HepG2 (cell line): ENCODE measurements around the gene KANSL1. TPM values are rescaled to one million over a fixed set of nuclear protein-coding genes. Genes with fewer than 3 reads are reported as not detected.
A peak's percentile ranks its signal among the peaks of the same experiment; 100 is the strongest.

Experiments
- ATAC-seq: fragments of 200-7000 bp; cut with Tn5 transposase; 3 replicates; pipeline ENCODE4 v1.9.1; 2020; ENCODE audit warnings: mild to moderate bottlenecking, moderate library complexity
- BruUV-seq: library from RNA; stranded (reverse); fragments of 400-500 nt; replicated peaks from 2 replicates; lab custom pipeline; 2021; lab: Mats Ljungman, UMichigan
- CTCF ChIA-PET: fragments of 300-600 bp; formaldehyde crosslinking; extraction: SDS; loops from one replicate; lab custom pipeline; 2021; ENCODE audit warnings: low total read pairs, inconsistent platforms, low intra/inter-chr PET ratio; lab: Yijun Ruan, JAX
- POLR2A ChIA-PET: fragments of 350-600 bp; sonication (Branson Sonifier 250); formaldehyde crosslinking; loops from one replicate; lab custom pipeline; 2020; ENCODE audit warnings: antibody characterized with exemption, inconsistent platforms; lab: Yijun Ruan, JAX
- DNase-seq: peaks from one replicate; pipeline ENCODE4 v3.0.0-alpha.2; 2015; ENCODE audit warnings: low spot score
- FAIRE-seq: peaks from 3 replicates; lab custom pipeline; 2011; peaks lifted over from hg19 to GRCh38; lab: Jason Lieb, UNC
- H2AFZ ChIP-seq: one replicate; pipeline ENCODE4 v1.6.1; 2011; ENCODE audit warnings: low read length, inconsistent platforms
- H3K27ac ChIP-seq: fragments of 300-600 bp; 3 replicates; pipeline ENCODE4 v1.8.0; 2011; ENCODE audit warnings: mixed run types, mild to moderate bottlenecking, mixed read lengths, low read length, inconsistent platforms; ENCODE audit not compliant: insufficient read depth; ENCODE audit errors: extremely low read length
- H3K27me3 ChIP-seq, 2 experiments: fragments of 200-600 bp in 1 of 2; 2 replicates in 1 of 2; 3 replicates in 1 of 2; pipeline versions ENCODE4 v1.6.0 to v1.8.0; 2011; ENCODE audit warnings: low read length in 2 of 2, mild to moderate bottlenecking in 2 of 2, moderate library complexity in 2 of 2, inconsistent platforms in 1 of 2; ENCODE audit not compliant: insufficient read depth in 2 of 2, control insufficient read depth in 1 of 2
- H3K36me3 ChIP-seq, 2 experiments: fragments of 200-600 bp in 1 of 2; replicated peaks in 1 of 2; 2 replicates in 1 of 2; 3 replicates in 1 of 2; pipeline versions ENCODE4 v1.5.1 to v1.8.0; 2011; ENCODE audit warnings: low read length in 2 of 2, inconsistent platforms in 1 of 2; ENCODE audit not compliant: insufficient read depth in 2 of 2, control insufficient read depth in 1 of 2
- H3K4me1 ChIP-seq: 2 replicates; pipeline ENCODE4 v1.5.1; 2012; ENCODE audit warnings: low read length, inconsistent platforms; ENCODE audit not compliant: insufficient read depth
- H3K4me2 ChIP-seq: 2 replicates; pipeline ENCODE4 v1.6.0; 2011; ENCODE audit warnings: low read depth, low read length, inconsistent platforms
- H3K4me3 ChIP-seq, 3 experiments: fragments of 200-600 bp in 1 of 3; sonication (generic), shearing (Covaris generic) in 1 of 3; replicated peaks in 1 of 3; 2 replicates each; pipeline ENCODE4 v1.5.1; 2011 to 2016; ENCODE audit warnings: low read length in 3 of 3, inconsistent platforms in 2 of 3, low read depth in 2 of 3, mild to moderate bottlenecking in 2 of 3, control low read depth in 1 of 3, mixed read lengths in 1 of 3; ENCODE audit not compliant: insufficient read depth in 1 of 3
- H3K79me2 ChIP-seq: one replicate; pipeline ENCODE4 v1.6.1; 2011; ENCODE audit warnings: low read length, inconsistent platforms; ENCODE audit not compliant: insufficient read depth
- H3K9ac ChIP-seq: 2 replicates; pipeline ENCODE4 v1.6.0; 2011; ENCODE audit warnings: mild to moderate bottlenecking, low read depth, low read length, inconsistent platforms; ENCODE audit not compliant: insufficient read depth
- H3K9me3 ChIP-seq: 2 replicates; pipeline ENCODE4 v1.5.1; 2012; ENCODE audit warnings: mild to moderate bottlenecking, low read length
- H4K20me1 ChIP-seq: 2 replicates; pipeline ENCODE4 v1.6.0; 2011; ENCODE audit warnings: inconsistent platforms, mild to moderate bottlenecking, low read length, moderate library complexity; ENCODE audit not compliant: insufficient read depth
- ARNT2 ChIP-seq: sonication (generic); formaldehyde crosslinking; IDR thresholded peaks from 2 replicates; pipeline ENCODE4 v1.8.0; 2022; ENCODE audit warnings: mild to moderate bottlenecking, low read depth, missing genetic modification reagents, moderate library complexity
- CEBPB ChIP-seq: IDR thresholded peaks from 2 replicates; pipeline ENCODE4 v1.6.1; 2011; ENCODE audit warnings: low read depth, low read length, improper control_type of control experiment, borderline replicate concordance
- DMAP1 ChIP-seq: IDR thresholded peaks from 2 replicates; pipeline ENCODE4 v1.6.1; 2016
- HNRNPK ChIP-seq: fragments of 200-400 bp; formaldehyde crosslinking; IDR thresholded peaks from 2 replicates; pipeline ENCODE4 v1.6.1; 2018; ENCODE audit warnings: low read length, low read depth, moderate library complexity, mild to moderate bottlenecking; ENCODE audit not compliant: poor library complexity, severe bottlenecking
- KDM1A ChIP-seq: IDR thresholded peaks from 2 replicates; pipeline ENCODE4 v1.6.1; 2016; ENCODE audit warnings: missing compliant biosample characterization
- MYNN ChIP-seq: sonication (generic); formaldehyde crosslinking; IDR thresholded peaks from 2 replicates; pipeline ENCODE4 v1.4.0; 2020; ENCODE audit warnings: mild to moderate bottlenecking, low read depth, missing genetic modification reagents
- PPARG ChIP-seq: conservative IDR thresholded peaks from 2 replicates; pipeline ENCODE4 v1.6.1; 2016; ENCODE audit warnings: missing biosample characterization, missing genetic modification reagents
- SMARCC2 ChIP-seq: fragments of 450-650 bp; IDR thresholded peaks from 2 replicates; pipeline ENCODE4 v1.6.1; 2017; ENCODE audit warnings: antibody characterized with exemption, mild to moderate bottlenecking
- ZBTB1 ChIP-seq: sonication (generic); formaldehyde crosslinking; IDR thresholded peaks from 2 replicates; pipeline ENCODE4 v1.4.0; 2020; ENCODE audit warnings: missing genetic modification reagents, borderline replicate concordance
- ZFP41 ChIP-seq: sonication (generic); formaldehyde crosslinking; IDR thresholded peaks from 2 replicates; pipeline ENCODE4 v1.4.0; 2020; ENCODE audit warnings: mild to moderate bottlenecking, missing genetic modification reagents, borderline replicate concordance
- ZNF382 ChIP-seq: sonication (generic); formaldehyde crosslinking; IDR thresholded peaks from 2 replicates; pipeline ENCODE4 v1.5.0; 2020; ENCODE audit warnings: missing genetic modification reagents, mild to moderate bottlenecking, borderline replicate concordance
- ZNF562 ChIP-seq: sonication (generic); formaldehyde crosslinking; IDR thresholded peaks from 2 replicates; pipeline ENCODE4 v1.8.0; 2022; ENCODE audit warnings: missing genetic modification reagents, borderline replicate concordance
- ZNF713 ChIP-seq: sonication (generic); formaldehyde crosslinking; IDR thresholded peaks from 2 replicates; pipeline ENCODE4 v1.4.0; 2020; ENCODE audit warnings: mild to moderate bottlenecking, missing genetic modification reagents
- ZSCAN25 ChIP-seq: sonication (generic); formaldehyde crosslinking; IDR thresholded peaks from 2 replicates; pipeline ENCODE4 v1.8.0; 2022; ENCODE audit warnings: mild to moderate bottlenecking, missing genetic modification reagents
- WGBS: methylation state at CpG from one replicate; pipeline ENCODE4 v1.1.6; 2017; ENCODE audit warnings: low lambda C conversion rate; 5-methylcytosine and 5-hydroxymethylcytosine counted together
- in situ Hi-C: cut with HindIII; loops from 2 replicates; pipeline ENCODE4 v1.10.0; 2017; ENCODE audit warnings: low pct_unique_long_range_greater_than_20kb; ENCODE audit not compliant: extremely low pct_ligation_motif_present
- intact Hi-C: fragments of 100-400 bp; cut with micrococcal nuclease; formaldehyde crosslinking; loops from one replicate; pipeline ENCODE4 v1.10.0; 2022; ENCODE audit not compliant: unreplicated experiment
- polyA plus RNA-seq, 8 experiments: library from polyadenylated mRNA; depleted of rRNA in 3 of 8; stranded (reverse) in 7 of 8; unstranded in 1 of 8; fragments of >200 nt; fragmentation: Illumina TruSeq in 4 of 8; extraction: Trizol in 4 of 8; gene quantifications; 2 replicates each; pipeline versions ENCODE4 v1.2.1 to v1.2.3, GENCODE V29; 2011 to 2016; ENCODE audit warnings: low read depth in 4 of 8, missing spikeins in 1 of 8, mixed read lengths in 1 of 8; ENCODE audit not compliant: insufficient read depth in 1 of 8
- total RNA-seq, 5 experiments: library from RNA; depleted of rRNA; stranded (reverse); fragments of >200 nt; fragmentation: Illumina TruSeq; extraction: Trizol; gene quantifications; 2 replicates each; pipeline ENCODE4 v1.2.3, GENCODE V29; 2016; ENCODE audit warnings: low read depth in 1 of 5
- TF ChIP-seq, protein P1 (sequence below): IDR thresholded peaks from 2 replicates; pipeline ENCODE4 v1.6.1; 2018; ENCODE audit warnings: missing genetic modification reagents, mild to moderate bottlenecking, missing compliant biosample characterization
- TF ChIP-seq, protein P2 (sequence below): IDR thresholded peaks from 2 replicates; pipeline ENCODE4 v1.6.1; 2016; ENCODE audit warnings: missing compliant biosample characterization, missing genetic modification reagents, borderline replicate concordance

The KANSL1 gene
- total and polyA plus RNA-seq, 2 of the 13 experiments (the other 11 are each of a cell fraction or from before 2014, with no cell fraction given) = 24.0 to 59.6 TPM

DNA sequence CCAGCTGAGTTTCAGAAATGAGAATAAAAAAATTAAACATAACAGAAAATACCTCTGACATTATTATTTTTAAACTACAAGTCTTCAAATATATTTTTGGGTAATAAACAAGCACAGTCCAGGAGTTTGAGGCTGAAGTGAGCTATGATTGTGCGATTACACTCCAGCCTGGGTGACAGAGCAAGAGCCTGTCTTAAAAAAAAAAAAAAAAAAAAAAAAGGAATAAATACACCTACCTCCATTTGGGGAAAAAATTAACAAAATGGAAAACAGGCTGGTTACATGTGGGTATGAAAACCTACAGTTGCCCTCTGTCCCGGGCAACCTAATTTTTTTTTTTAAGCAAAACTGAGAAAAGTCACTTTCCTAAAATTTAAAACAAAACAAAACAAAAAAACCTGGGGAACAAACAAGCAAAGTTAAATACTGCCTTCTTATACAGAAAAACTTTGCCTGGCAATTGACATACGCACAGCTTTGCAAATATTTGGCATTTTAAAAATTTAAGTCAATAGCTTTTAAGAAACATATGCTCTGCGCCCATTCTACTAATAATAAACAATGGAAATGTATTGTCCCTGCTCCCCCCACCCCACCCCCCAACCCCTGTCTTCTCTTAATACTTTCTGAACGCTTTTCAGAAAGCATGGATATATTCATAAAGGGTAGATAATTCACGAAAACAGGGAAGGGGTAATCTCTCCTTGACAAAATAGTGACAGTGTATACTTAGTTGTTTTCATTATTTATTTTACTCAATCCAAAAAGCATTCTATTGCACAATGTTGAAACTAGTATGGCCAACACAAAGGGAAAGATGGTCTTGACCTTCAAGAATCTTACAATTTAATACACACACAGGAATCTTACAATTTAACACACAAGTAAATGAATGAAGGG is 112.9 kb downstream of the KANSL1 start:
- ATAC-seq = no peak
- DNase-seq = no peak
- peaks cover 9% of the 10 kb centered on the region for H4K20me1 ChIP-seq
- no peak overlapping the region for H2AFZ ChIP-seq
- peaks cover 12 to 58% of the 10 kb centered on the region in 2 experiments for H3K36me3 ChIP-seq
- no peak overlapping the region for H3K9ac ChIP-seq
- H3K79me2 ChIP-seq = peaks cover 29% of the 10 kb centered on the region
- POLR2A ChIA-PET = no interaction called here
- no peak overlapping the region for H3K27ac ChIP-seq
- H3K27me3 ChIP-seq = no peaks in the 10 kb centered on the region
- no peak overlapping the region for H3K4me3 ChIP-seq
- H3K4me2 ChIP-seq = no peak overlapping the region
- in situ Hi-C loops = no loop called here
- no TSS peak for BruUV-seq
- no peaks in the 10 kb centered on the region for H3K9me3 ChIP-seq
- intact Hi-C loops = no loop called here
- no peak for FAIRE-seq
- H3K4me1 ChIP-seq = no peaks in the 10 kb centered on the region
- CTCF ChIA-PET = no interaction called here
- peak; percentile 56 for TF ChIP-seq HNRNPK
- no peak for TF ChIP-seq ZNF382 (CRISPR knock-in tag)
- TF ChIP-seq CEBPB = peak; percentile 80
- 97% methylated on average over 6 of the region's 6 CpGs for WGBS

DNA sequence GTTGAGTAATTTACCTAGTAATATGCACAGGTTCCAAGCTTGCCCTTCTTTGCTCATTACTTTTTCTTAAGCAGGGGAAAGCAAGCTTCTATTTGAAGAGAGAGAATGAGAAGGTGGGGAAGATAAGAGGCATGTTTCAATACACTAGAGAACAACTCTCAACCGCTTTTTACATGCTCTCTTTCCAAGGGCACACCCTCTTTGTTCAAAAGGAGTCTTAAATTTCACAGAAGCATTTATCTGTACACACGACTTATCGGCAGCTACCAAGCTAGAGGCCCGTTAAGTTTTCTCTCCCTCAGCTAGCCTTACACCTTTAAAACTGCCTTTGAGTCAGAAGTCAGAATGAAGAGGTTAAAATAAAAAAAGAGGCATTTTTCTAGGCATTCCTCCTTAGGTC is 114.6 kb downstream of the KANSL1 start:
- no peak for ATAC-seq
- TF ChIP-seq ZFP41 (CRISPR knock-in tag) = no peak
- TF ChIP-seq, protein P1, sequence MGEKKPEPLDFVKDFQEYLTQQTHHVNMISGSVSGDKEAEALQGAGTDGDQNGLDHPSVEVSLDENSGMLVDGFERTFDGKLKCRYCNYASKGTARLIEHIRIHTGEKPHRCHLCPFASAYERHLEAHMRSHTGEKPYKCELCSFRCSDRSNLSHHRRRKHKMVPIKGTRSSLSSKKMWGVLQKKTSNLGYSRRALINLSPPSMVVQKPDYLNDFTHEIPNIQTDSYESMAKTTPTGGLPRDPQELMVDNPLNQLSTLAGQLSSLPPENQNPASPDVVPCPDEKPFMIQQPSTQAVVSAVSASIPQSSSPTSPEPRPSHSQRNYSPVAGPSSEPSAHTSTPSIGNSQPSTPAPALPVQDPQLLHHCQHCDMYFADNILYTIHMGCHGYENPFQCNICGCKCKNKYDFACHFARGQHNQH = no peak
- TF ChIP-seq PPARG (CRISPR knock-in tag) = no peak
- no peak for TF ChIP-seq MYNN (CRISPR knock-in tag)
- TF ChIP-seq DMAP1 (CRISPR knock-in tag) = no peak
- TF ChIP-seq SMARCC2 = no peak
- no peak for TF ChIP-seq ARNT2 (CRISPR knock-in tag)
- no peak for TF ChIP-seq ZSCAN25
- TF ChIP-seq, protein P2, sequence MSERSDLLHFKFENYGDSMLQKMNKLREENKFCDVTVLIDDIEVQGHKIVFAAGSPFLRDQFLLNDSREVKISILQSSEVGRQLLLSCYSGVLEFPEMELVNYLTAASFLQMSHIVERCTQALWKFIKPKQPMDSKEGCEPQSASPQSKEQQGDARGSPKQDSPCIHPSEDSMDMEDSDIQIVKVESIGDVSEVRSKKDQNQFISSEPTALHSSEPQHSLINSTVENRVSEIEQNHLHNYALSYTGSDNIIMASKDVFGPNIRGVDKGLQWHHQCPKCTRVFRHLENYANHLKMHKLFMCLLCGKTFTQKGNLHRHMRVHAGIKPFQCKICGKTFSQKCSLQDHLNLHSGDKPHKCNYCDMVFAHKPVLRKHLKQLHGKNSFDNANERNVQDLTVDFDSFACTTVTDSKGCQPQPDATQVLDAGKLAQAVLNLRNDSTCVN (CRISPR knock-in tag) = no peak
- TF ChIP-seq ZNF713 (CRISPR knock-in tag) = no peak
- no peak for TF ChIP-seq KDM1A
- TF ChIP-seq ZBTB1 (CRISPR knock-in tag) = no peak
- TF ChIP-seq ZNF562 (CRISPR knock-in tag) = no peak
- TF ChIP-seq, all 625 proteins: peak for 0
- 97% methylated on average over 4 of the region's 4 CpGs for WGBS
- Histone ChIP-seq H3K9ac (no peak overlapping the region), H2AFZ (no peak overlapping the region), H3K79me2 (peaks cover 24% of the 10 kb centered on the region), H3K36me3 (peaks cover 12 to 65% of the 10 kb centered on the region in 2 experiments), H3K4me2 (no peak overlapping the region), H3K4me3 (no peak overlapping the region), H3K4me1 (peaks cover 2% of the 10 kb centered on the region), H3K27me3 (no peaks in the 10 kb centered on the region), H3K9me3 (no peaks in the 10 kb centered on the region), H4K20me1 (peaks cover 11% of the 10 kb centered on the region), H3K27ac (no peak overlapping the region)
- no peak for DNase-seq
- BruUV-seq = no TSS peak
- intact Hi-C loops (loop anchor here (10.0 kb wide), 1 partner anchor 116 kb away; the partner anchor contains the start of gene KANSL1), in situ Hi-C loops (no loop called here)
- ChIA-PET CTCF (no interaction called here), POLR2A (no interaction called here)
- no peak for FAIRE-seq
